ENCODE data around the gene PDGFRA.

GRCh38 chr4:54186371-54186770 is 42.7 kb upstream of the PDGFRA start:
- no peak for TF ChIP-seq RAD21 (IDR thresholded peaks at IDR 0.05)
- no peak for TF ChIP-seq SP1 (IDR thresholded peaks at IDR 0.05)
- TF ChIP-seq CTCF (IDR thresholded peaks at IDR 0.05; ENCODE audit: low read depth, low read length, missing input control) = no peak

Measured in liver (tissue), 3 donors.